NK-92 (cell line): ENCODE data around the gene HMCN1.

Experiments
- DNase-seq: peaks from one replicate; lab custom pipeline; 2025; ENCODE audit not compliant: unreplicated experiment; lab: John Stamatoyannopoulos, UW

The HMCN1 gene

GRCh38 chr1:185803241-185803640 lies 69.0 kb downstream of the HMCN1 start:
- no peak for DNase-seq

GRCh38 chr1:185804206-185804605 lies 70.0 kb downstream of the HMCN1 start:
- DNase-seq = no peak

DNA sequence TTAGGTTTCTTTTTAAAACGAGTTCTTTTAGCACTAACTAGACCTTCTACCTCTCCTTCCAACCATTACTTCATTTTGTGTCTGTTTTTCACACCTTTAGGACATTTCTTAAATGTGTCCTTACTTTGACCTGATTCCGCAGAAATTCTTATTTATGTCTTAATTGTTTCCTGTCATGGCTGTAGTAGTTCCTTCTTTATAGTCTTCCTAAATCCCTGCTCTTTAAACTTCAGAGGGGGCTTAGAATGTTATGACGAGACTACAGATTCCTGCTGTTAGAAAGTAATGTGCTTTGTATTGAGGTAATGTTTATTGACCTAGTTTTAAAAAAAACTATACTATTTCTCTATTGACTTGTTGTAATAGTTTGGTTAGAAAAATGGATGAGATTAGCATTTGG lies 70.4 kb downstream of the HMCN1 start:
- no peak for DNase-seq

DNA sequence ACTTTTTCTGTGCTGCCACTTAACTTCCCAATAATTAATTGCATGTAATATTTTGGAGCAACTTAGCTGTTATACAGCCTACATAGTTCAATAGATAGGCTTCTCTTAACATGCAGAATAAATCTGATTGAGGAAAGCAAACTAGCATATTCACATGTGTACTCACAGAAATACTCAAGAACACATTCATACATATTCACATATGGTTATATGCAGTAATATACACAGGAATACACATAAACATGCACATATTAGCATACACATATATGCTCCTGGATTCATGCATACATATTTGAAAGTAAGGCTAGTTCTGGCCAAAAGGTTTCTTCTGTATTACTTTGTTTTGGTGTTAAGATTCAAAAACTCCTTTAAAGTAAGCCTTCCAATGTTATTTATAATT lies 73.1 kb downstream of the HMCN1 start:
- no peak for DNase-seq

DNA sequence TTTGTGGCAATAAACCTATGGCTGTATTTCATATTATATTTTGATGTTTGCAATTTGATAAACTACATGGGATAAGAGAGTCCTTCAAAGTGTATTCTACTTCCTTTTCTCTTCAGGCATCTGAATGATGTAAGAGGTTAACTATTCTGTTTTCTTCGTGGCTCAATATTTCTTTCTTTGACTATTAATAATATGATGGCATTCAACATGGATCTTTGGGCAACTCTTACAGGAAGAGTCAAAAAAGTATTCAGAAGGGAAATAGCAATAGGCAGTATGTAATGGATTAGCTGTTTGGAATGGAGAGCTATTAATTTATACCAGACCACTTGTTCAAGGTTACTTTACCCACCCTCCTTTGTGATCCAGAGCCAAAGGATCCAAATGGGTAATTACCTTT lies 74.4 kb downstream of the HMCN1 start:
- DNase-seq = no peak

DNA sequence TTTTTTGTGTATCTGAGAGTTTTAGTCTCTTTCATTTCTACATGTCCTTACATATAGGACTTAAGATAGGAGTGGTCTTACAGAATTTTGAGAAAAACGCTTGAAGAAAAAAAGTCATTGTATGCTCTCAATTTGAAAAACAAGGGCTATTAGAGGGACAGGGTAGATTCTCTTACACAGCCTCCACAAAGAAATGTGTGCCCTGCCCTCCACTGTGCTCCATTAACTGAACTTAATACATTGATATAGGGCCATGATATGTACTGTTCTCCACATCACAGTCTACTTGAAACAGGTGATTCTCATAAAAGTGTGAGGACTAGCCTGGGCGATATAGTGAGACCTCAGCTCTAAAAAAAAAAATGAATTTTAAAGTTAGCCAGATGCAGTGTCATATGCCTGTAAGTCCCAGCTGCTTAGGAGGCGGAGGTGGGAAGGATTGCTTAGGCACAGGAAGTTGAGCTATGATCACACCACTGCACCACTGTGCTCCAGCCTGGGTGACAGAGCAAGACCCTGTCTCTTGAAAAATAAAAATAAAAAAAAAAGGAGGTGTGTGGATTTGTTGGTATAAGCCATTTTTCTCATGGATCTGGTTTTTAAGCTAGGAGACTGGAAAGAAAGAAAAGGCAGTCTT lies 77.0 kb downstream of the HMCN1 start:
- DNase-seq = no peak

DNA sequence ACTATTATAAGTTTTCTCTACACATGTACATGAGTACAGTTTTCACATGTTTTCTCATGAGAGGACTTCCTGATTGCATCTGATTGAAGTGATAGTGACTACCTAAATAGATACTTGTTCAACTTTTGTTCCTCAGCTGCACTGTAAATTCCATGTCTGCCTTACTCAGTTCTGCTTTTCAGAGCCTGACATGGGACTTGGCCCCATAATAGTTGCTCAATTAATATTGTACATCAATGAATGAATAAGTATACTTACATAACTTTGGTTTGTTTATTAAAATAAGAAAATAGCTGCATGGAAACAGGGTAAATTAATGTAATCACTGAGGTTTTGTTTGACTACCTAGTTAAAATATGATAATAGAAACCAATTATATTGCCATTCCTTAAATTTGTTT lies 78.7 kb downstream of the HMCN1 start:
- no peak for DNase-seq

GRCh38 chr1:185813401-185813979 lies 79.3 kb downstream of the HMCN1 start:
- DNase-seq = no peak

DNA sequence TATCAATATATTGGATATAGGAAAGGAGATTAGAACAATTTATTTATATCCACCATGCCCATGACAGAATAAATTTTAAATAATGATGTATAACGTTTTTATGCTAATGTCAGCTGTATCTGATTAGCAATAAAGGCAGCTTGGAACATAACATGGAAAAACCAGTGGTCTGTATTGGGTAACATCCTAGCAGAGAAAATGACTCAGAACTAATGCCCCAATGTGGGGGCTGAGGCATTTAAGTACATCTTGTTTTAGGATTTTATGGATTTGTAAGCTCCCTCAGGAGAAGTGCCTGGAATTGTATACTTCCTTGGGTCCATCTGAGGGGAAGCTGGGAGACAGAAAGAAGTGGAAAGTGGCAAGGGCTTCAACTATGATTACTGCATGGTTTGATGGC lies 82.3 kb downstream of the HMCN1 start:
- no peak for DNase-seq

DNA sequence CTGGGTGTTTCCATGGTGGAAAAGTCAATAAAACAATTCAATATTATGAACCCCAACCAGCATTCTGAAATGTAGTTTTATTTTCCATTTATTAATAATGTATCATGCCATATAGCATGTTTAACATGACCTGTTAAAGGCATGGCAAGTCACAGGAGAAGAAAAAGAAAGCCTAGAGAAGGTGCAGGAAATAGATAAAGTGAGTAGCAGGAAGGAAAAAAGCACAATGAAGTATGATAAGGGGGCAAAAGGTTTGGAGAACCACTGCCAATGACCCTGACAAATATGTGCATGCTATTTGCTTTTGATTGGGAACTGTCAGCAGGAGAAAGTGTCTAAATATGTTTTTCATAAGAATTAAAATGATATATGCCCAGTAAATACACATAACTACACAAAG lies 85.6 kb downstream of the HMCN1 start:
- no peak for DNase-seq

DNA sequence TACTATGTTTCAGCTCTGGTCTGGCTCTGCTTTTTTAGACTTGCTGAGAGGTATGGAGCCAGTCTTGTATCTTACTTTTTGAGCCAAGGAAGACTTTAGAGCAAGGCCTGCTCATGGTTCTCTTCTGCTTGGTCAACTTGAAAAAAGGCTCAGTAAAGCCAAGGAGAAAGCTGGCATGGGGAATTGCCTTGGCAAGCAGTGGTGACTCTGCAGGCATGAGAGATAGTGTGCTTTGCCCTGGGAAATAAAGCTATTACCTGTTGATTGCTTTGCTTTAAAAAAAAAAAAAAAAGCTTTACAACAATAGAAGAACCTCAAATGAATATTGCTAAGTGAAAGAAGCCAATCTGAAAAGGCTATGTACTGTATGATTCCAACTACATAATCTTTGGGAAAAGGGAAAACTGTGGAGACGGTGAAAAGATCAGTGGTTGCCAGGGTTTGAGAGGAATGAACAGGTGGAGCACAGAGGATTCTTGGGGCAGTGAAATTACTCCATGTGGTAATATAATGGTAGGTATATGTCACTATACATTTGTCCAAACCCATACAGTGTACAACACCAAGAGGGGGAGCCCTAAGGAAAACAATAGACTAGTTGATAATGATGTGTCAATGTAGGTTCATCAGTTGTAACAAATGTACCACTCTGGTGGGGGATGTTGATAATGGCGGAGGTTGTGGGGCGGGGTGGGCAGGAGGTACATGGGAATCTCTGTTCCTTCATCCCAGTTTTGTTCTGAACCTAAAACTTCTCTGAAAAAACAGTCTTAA lies 87.6 kb downstream of the HMCN1 start:
- no peak for DNase-seq

- DNase-seq = no peak
Observed at GRCh38 chr1:185823467-185823866, 89.3 kb downstream of the HMCN1 start.

- DNase-seq = no peak
Observed at GRCh38 chr1:185824106-185824505, 89.9 kb downstream of the HMCN1 start.

DNA sequence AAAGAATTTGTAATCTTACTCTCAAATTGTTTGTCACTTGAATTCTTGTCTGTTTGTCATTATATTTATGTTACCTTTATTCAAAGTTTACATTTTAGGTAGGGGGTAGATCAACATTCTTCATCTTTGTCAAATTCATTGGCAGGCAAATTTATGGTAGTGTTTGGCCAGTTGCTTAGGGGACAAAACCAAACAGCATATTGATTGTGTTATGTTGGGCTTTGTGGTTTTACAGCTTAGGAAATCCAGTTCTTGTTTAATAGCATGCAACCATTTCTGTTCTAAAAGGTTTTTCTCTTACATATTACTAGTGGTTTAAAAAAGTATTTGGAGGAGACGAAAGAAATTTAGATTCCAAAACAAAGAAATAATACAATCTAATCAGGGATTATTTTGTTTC lies 91.4 kb downstream of the HMCN1 start:
- DNase-seq = no peak

DNA sequence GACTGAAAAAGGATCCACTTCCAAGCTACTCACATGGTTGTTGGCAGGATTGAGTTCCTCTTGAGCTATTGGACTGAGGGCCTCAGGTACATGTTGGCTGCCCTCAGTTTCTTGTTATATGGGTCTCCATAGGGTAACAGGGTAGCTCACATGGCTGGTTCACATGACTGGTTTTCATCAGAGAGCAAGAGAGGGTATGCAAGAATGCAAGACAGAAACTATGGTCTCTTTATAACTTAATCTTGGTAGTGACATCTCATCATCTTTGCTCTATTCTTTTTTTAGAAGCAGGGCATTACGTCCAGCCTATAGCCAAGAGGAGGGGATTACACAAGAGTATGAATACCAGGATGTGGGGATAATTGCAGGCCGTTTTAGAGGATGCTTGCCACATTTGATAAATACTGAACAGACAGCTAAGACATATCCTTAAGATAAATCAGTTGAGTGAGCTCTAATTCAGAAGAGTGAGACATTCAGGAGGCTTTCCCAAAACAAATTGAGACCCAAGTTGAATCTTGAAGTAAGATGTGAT lies 100.2 kb downstream of the HMCN1 start:
- no peak for DNase-seq

DNA sequence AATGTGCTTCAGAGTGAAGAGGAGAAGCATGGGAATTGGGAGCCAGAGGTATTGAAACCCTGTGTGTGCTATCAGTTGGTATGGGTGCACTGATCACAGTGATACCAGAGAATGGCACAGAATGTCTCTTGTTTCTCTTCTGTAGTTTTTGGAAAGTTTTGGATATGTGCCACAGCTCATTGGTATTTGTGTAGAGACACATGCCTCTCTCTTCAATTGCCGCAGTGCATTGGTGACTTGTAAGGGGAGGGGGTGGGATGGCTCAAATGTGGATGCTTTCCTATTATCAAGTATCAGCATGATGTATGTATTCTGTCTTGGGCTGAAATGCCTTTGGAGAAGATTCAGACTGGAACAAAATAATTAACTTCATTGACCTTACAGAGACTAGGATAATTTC lies 101.0 kb downstream of the HMCN1 start:
- DNase-seq = no peak

GRCh38 chr1:185837711-185838110 lies 103.5 kb downstream of the HMCN1 start:
- no peak for DNase-seq

DNA sequence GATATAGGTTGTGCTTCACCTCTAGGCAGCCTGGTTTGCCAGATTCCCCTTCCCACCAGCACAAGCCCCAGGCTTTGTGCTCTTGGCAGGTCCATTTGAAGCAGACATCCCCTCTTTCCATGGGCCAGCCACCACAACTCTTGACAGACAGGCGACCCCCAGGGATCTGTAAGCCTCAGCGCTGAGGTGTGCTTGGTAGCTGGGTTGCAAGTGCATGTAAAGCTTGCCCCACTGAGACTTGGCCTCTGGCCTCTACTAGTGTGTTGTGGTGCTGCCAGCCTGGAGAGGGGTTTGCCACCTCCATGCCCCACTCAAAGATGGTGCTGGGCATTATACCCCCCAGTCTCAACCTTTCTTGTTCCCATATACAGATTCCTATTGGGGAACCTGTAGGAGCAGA lies 103.9 kb downstream of the HMCN1 start:
- no peak for DNase-seq

- DNase-seq = no peak
Observed at GRCh38 chr1:185840880-185841279, 106.7 kb downstream of the HMCN1 start.

GRCh38 chr1:185843297-185843869 lies 109.2 kb downstream of the HMCN1 start:
- no peak for DNase-seq

DNA sequence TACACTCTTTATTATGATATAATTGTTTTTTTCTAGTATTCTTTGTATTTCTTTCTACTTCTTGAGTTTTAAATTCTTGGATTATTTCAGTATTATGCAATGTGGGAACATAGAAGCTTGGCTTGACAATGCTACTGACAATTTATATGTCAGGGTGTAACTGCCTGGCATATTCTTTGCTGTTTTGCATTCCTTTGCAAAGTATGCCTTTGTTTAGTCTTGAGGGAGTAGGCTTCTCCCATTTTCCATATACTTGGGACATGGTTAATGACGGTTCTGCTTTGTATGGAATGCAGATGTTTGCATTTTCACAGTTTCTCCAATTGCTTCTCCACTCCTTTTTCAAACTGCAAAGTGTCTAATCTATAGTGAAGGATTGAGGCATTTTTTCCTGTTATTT lies 109.8 kb downstream of the HMCN1 start:
- DNase-seq = no peak
